PC-9 (cell line): Measurements from ENCODE around the gene EPM2AIP1. TPM values are rescaled to one million over a fixed set of nuclear protein-coding genes. Genes with fewer than 3 reads are reported as not detected.

Experiments used
- BruUV-seq: library from RNA; stranded (reverse); fragments of 400-500 nt; replicated peaks from 2 replicates; lab custom pipeline; 2021; lab: Mats Ljungman, UMichigan
- CTCF ChIA-PET: fragments of 300-600 bp; sonication (Branson Sonifier 250); formaldehyde crosslinking; loops from one replicate; lab custom pipeline; 2022; ENCODE audit warnings: antibody characterized with exemption; lab: Charles Lee
- POLR2A ChIA-PET: fragments of 300-600 bp; sonication (Branson Sonifier 250); formaldehyde crosslinking; loops from one replicate; lab custom pipeline; 2022; ENCODE audit warnings: antibody characterized with exemption; ENCODE audit not compliant: unreplicated experiment; lab: Charles Lee
- DNase-seq, 2 experiments: peaks; one replicate each; pipeline versions ENCODE4 v3.0.0 to v3.0.0-alpha.2; 2015 to 2022; ENCODE audit warnings: mixed read lengths in 1 of 2
- H2AFZ ChIP-seq: fragments of 200-600 bp; sonication (generic); 2 replicates; pipeline ENCODE4 v1.8.1; 2017; ENCODE audit warnings: antibody characterized with exemption
- H3F3A ChIP-seq: fragments of 200-600 bp; sonication (generic); 2 replicates; pipeline ENCODE4 v1.8.1; 2017; ENCODE audit warnings: antibody characterized with exemption, mild to moderate bottlenecking, low read depth; ENCODE audit not compliant: insufficient read depth
- H3K27ac ChIP-seq: fragments of 200-600 bp; sonication (generic); 2 replicates; pipeline ENCODE4 v1.6.1; 2016; ENCODE audit warnings: mixed run types
- H3K27me3 ChIP-seq: fragments of 200-600 bp; sonication (generic); 2 replicates; pipeline ENCODE4 v1.6.1; 2016; ENCODE audit warnings: low read depth, mixed run types; ENCODE audit not compliant: insufficient read depth
- H3K36me3 ChIP-seq: fragments of 200-600 bp; sonication (generic); 2 replicates; pipeline ENCODE4 v1.6.1; 2016; ENCODE audit warnings: low read depth, mixed run types
- H3K4me1 ChIP-seq: fragments of 200-600 bp; sonication (generic); replicated peaks from 2 replicates; pipeline ENCODE4 v1.6.1; 2016; ENCODE audit warnings: mixed run types; ENCODE audit not compliant: insufficient read depth
- H3K4me2 ChIP-seq: fragments of 200-600 bp; sonication (generic); 2 replicates; pipeline ENCODE4 v1.6.1; 2017; ENCODE audit warnings: mixed run types
- H3K4me3 ChIP-seq: fragments of 200-600 bp; sonication (generic); 2 replicates; pipeline ENCODE4 v1.6.1; 2016; ENCODE audit warnings: mixed run types
- H3K79me2 ChIP-seq: fragments of 200-600 bp; sonication (generic); 2 replicates; pipeline ENCODE4 v1.6.1; 2017; ENCODE audit warnings: low read depth, mixed run types
- H3K9me2 ChIP-seq: fragments of 200-600 bp; sonication (generic); 2 replicates; pipeline ENCODE4 v1.8.1; 2017; ENCODE audit warnings: mild to moderate bottlenecking; ENCODE audit not compliant: insufficient read depth
- H3K9me3 ChIP-seq: fragments of 200-600 bp; sonication (generic); 2 replicates; pipeline ENCODE4 v1.8.1; 2016; ENCODE audit warnings: low read depth; ENCODE audit not compliant: insufficient read depth
- H4K20me1 ChIP-seq: fragments of 200-600 bp; sonication (generic); 2 replicates; pipeline ENCODE4 v1.8.1; 2017; ENCODE audit not compliant: insufficient read depth
- CTCF ChIP-seq: fragments of 200-600 bp; sonication (generic); conservative IDR thresholded peaks from 2 replicates; pipeline ENCODE4 v1.6.1; 2017; ENCODE audit warnings: mixed run types, antibody characterized with exemption, mild to moderate bottlenecking, moderate library complexity
- EZH2 ChIP-seq: fragments of 200-600 bp; sonication (generic); IDR thresholded peaks from 2 replicates; pipeline ENCODE4 v1.8.0; 2017; ENCODE audit warnings: antibody characterized with exemption, low read depth
- intact Hi-C: fragments of 100-400 bp; cut with micrococcal nuclease; formaldehyde crosslinking; loops from one replicate; pipeline ENCODE4 v1.10.0; 2022; ENCODE audit not compliant: unreplicated experiment
- total RNA-seq: library from RNA; stranded (reverse); gene quantifications from 2 replicates; pipeline ENCODE4 v1.2.3, GENCODE V29; 2021

EPM2AIP1 gene
- total RNA-seq, 1 experiment from 2014 or later, result 10.5 TPM

DNA sequence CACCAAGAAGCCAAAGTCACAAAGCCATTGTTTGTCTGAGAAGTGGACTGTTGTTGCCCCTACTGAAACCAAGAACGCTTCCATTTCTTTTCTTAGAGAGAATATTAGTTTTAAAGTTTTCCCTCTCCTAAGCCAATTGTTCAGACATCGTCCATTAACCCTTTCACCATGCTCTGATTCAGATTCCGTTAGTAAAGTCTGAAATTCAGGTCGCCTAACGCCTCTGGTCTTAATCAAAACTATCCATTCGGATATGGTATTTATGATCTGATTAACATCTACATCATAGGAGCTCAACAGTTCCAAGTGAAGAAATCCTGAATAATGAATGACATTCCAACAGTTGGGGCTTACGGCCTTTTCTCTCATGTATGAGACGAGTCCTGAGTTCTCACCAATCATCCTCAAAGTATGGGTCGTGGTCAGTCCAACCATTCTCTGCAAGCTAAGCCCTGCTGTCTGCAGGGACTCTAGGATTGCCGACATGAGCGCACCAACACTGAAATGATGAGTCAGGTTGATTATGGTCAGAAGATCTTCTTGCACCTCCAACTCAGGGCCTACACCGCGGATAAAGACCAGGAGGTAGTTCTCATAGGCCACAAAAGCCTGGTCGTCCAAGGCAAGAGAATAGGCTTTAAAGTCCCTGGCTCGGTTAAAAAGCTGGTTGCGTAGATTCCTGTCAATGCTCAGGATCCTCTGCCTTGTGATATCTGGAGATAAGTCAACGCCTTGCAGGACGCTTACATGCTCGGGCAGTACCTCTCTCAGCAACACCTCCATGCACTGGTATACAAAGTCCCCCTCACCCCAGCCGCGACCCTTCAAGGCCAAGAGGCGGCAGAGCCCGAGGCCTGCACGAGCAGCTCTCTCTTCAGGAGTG is 767 bp downstream of the EPM2AIP1 start:
- ChIA-PET POLR2A (interaction anchor here (0.5 to 0.7 kb wide), 3 partner anchors 32 to 1047 kb away, joined by 3 to 4 read pairs (median 3); partner anchors contain the start of gene DLEC1), CTCF (interaction anchor here (0.6 kb wide), 1 partner anchor 452 kb away, joined by 3 read pairs; no protein-coding TSS in a partner anchor)
- TSS peak; percentile 69 for BruUV-seq
- Histone ChIP-seq H3K36me3 (0 out of 2 replicates have a peak, but pooled peaks cover 27% of the 10 kb centered on the region), H3K27ac (peak overlapping the region; percentile 79), H3K4me3 (peak overlapping the region; percentile 83), H2AFZ (peak overlapping the region; percentile 78), H3K27me3 (no peaks in the 10 kb centered on the region), H3K9me2 (no peaks in the 10 kb centered on the region), H3K9me3 (no peaks in the 10 kb centered on the region), H3K4me2 (peak overlapping the region; percentile 94), H3K79me2 (peaks cover 48% of the 10 kb centered on the region), H3F3A (no peaks in the 10 kb centered on the region; the same call in 1 of the 2 replicates), H3K4me1 (peaks cover 28% of the 10 kb centered on the region), H4K20me1 (no peaks in the 10 kb centered on the region; the same call in none of the 2 replicates)
- TF ChIP-seq CTCF (no peak), EZH2 (no peak)
- peak in 1 of 2 experiments; percentile 42 for DNase-seq
- intact Hi-C loops, result loop anchor here (5.0 kb wide), 2 partner anchors 230 to 1145 kb away; partner anchors contain the start of genes ACAA1 and MYD88

DNA sequence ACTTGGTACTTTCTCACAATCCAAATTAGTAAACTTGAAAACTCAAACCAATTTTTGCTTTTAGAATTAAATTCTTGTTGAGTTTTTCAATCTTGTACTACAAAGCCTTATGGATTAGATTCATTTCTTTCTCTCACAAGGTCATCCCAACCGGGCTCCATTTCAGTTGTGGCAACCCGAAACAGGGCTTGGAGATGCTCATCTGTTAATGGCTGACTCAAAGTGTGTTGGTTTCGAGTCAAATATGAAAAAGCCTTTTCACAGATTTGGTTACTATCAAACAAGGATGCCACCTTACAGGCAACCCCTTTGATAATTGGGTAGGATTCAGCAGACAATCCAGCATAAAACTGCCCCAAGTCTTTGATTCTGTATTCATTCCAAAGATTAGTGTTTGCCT is 1.8 kb downstream of the EPM2AIP1 start:
- H3K4me3 ChIP-seq, result peak overlapping the region; percentile 83
- TF ChIP-seq EZH2, result no peak
- TF ChIP-seq CTCF, result no peak
- H3K36me3 ChIP-seq, result peaks cover 26% of the 10 kb centered on the region; the same call in 1 of the 2 replicates
- ChIA-PET CTCF (no interaction called here), POLR2A (interaction anchor here (0.7 kb wide), 1 partner anchor 83 kb away, joined by 10 read pairs; no protein-coding TSS in a partner anchor)
- no peaks in the 10 kb centered on the region; the same call in none of the 2 replicates for H4K20me1 ChIP-seq
- peaks cover 28% of the 10 kb centered on the region for H3K4me1 ChIP-seq
- H2AFZ ChIP-seq, result no peak overlapping the region
- H3K4me2 ChIP-seq, result peak overlapping the region; percentile 94
- no peaks in the 10 kb centered on the region for H3K27me3 ChIP-seq
- H3K79me2 ChIP-seq, result peaks cover 48% of the 10 kb centered on the region
- no peaks in the 10 kb centered on the region; the same call in 1 of the 2 replicates for H3F3A ChIP-seq
- no peaks in the 10 kb centered on the region for H3K9me3 ChIP-seq
- BruUV-seq, result no TSS peak
- no peaks in the 10 kb centered on the region for H3K9me2 ChIP-seq
- no peak overlapping the region for H3K27ac ChIP-seq
- intact Hi-C loops, result loop anchor here (5.0 kb wide), 2 partner anchors 231 to 1146 kb away; partner anchors contain the start of genes ACAA1 and MYD88
- DNase-seq, result no peak

DNA sequence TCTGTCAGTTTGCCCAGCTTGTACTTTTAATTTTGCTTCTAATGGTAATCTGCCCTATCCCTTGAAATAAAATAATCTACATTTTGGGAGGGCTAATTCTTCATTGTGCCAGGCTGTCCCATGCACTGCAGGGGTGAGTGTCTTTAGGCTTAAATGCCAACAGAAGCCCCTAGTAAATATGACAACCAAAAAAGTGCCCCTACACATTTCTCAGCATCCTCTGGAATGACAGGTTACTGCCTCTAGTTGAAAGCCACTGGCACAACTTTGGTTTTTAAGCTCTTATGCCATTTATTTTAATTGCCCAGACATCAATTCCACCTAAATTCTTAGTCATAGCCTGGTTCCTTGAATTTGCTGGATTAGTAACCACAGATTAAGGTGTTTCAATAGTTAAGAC is 3.4 kb downstream of the EPM2AIP1 start:
- DNase-seq, result no peak
- Histone ChIP-seq H3K4me2 (peak overlapping the region; percentile 94), H3K27me3 (no peaks in the 10 kb centered on the region), H3K36me3 (peaks cover 24% of the 10 kb centered on the region; the same call in 1 of the 2 replicates), H3F3A (no peaks in the 10 kb centered on the region; the same call in 1 of the 2 replicates), H3K4me1 (peaks cover 27% of the 10 kb centered on the region), H4K20me1 (no peaks in the 10 kb centered on the region; the same call in none of the 2 replicates), H3K9me2 (no peaks in the 10 kb centered on the region), H3K27ac (no peak overlapping the region), H3K4me3 (no peak overlapping the region), H3K79me2 (peaks cover 44% of the 10 kb centered on the region), H2AFZ (no peak overlapping the region), H3K9me3 (no peaks in the 10 kb centered on the region)
- TF ChIP-seq EZH2 (no peak), CTCF (no peak)
- BruUV-seq, result no TSS peak
- intact Hi-C loops, result no loop called here
- ChIA-PET POLR2A (no interaction called here), CTCF (interaction anchor here (0.5 kb wide), 1 partner anchor 23 kb away, joined by 3 read pairs; no protein-coding TSS in a partner anchor)
